ENCODE results near the gene PELI1.

The PELI1 gene

DNA sequence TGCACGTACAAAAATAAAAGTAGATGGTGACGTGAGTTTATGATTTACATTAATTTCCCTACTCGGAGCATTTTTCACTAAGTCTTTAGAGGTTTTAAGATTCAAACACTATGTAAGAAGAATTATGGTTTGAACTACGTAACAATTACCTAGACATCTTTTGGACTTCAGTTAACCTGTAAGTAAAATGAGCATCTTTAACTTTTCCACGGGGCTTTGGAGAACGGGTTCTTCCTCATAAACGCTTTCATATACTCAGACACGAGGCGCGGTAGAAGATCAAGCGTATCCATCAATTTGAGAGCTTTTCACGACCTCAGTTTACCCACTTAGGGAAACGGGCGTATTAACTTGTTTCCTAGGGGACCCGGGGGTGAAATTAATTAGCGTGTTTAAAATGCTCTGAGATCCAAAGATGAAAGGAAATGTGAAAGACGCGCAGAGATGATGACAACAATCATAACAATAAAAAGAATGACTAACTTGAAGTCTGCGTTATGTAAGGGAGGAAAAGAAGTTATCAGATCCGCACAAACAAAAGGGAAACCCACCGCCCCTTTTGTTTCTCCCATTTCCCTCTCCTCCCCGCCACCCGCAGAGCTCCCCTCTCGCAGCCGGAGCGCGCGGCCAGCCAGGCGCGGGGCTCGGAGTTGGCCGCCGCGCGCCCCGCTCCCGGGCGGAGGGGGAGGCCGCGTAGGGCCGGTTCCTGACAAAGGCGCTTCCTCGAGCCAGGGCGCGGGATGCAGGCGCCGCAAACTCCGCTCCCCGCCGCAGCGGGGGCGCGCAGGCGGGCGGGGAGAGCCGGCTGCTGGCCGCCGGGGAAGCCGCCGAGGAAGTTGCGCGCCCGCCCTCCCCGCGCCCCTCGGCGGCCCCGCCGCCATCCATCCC, 807 bp downstream of the PELI1 start (continued):
- TF ChIP-seq, protein P1, sequence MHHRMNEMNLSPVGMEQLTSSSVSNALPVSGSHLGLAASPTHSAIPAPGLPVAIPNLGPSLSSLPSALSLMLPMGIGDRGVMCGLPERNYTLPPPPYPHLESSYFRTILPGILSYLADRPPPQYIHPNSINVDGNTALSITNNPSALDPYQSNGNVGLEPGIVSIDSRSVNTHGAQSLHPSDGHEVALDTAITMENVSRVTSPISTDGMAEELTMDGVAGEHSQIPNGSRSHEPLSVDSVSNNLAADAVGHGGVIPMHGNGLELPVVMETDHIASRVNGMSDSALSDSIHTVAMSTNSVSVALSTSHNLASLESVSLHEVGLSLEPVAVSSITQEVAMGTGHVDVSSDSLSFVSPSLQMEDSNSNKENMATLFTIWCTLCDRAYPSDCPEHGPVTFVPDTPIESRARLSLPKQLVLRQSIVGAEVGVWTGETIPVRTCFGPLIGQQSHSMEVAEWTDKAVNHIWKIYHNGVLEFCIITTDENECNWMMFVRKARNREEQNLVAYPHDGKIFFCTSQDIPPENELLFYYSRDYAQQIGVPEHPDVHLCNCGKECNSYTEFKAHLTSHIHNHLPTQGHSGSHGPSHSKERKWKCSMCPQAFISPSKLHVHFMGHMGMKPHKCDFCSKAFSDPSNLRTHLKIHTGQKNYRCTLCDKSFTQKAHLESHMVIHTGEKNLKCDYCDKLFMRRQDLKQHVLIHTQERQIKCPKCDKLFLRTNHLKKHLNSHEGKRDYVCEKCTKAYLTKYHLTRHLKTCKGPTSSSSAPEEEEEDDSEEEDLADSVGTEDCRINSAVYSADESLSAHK (tag by site-specific recombination; IDR thresholded peaks at IDR 0.05) = no peak
- TF ChIP-seq ZNF24 (tag by site-specific recombination; IDR thresholded peaks at IDR 0.05) = no peak
- TF ChIP-seq ZNF747 (tag by site-specific recombination; IDR thresholded peaks at IDR 0.05) = no peak
- no peak for TF ChIP-seq ZFP37 (tag by site-specific recombination; IDR thresholded peaks at IDR 0.05)
- no peak for TF ChIP-seq ZNF792 (tag by site-specific recombination; IDR thresholded peaks at IDR 0.05)
- TF ChIP-seq ZNF335 (tag by site-specific recombination; conservative IDR thresholded peaks at IDR 0.05) = peak; percentile 33
- TF ChIP-seq, protein P2, sequence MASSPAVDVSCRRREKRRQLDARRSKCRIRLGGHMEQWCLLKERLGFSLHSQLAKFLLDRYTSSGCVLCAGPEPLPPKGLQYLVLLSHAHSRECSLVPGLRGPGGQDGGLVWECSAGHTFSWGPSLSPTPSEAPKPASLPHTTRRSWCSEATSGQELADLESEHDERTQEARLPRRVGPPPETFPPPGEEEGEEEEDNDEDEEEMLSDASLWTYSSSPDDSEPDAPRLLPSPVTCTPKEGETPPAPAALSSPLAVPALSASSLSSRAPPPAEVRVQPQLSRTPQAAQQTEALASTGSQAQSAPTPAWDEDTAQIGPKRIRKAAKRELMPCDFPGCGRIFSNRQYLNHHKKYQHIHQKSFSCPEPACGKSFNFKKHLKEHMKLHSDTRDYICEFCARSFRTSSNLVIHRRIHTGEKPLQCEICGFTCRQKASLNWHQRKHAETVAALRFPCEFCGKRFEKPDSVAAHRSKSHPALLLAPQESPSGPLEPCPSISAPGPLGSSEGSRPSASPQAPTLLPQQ (tag by site-specific recombination; IDR thresholded peaks at IDR 0.05) = no peak
- TF ChIP-seq, protein P3, sequence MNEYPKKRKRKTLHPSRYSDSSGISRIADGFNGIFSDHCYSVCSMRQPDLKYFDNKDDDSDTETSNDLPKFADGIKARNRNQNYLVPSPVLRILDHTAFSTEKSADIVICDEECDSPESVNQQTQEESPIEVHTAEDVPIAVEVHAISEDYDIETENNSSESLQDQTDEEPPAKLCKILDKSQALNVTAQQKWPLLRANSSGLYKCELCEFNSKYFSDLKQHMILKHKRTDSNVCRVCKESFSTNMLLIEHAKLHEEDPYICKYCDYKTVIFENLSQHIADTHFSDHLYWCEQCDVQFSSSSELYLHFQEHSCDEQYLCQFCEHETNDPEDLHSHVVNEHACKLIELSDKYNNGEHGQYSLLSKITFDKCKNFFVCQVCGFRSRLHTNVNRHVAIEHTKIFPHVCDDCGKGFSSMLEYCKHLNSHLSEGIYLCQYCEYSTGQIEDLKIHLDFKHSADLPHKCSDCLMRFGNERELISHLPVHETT (tag by site-specific recombination; IDR thresholded peaks at IDR 0.05) = no peak
- no peak for TF ChIP-seq MZF1 (tag by site-specific recombination; IDR thresholded peaks at IDR 0.05; ENCODE audit: borderline replicate concordance)
- TF ChIP-seq, protein P4, sequence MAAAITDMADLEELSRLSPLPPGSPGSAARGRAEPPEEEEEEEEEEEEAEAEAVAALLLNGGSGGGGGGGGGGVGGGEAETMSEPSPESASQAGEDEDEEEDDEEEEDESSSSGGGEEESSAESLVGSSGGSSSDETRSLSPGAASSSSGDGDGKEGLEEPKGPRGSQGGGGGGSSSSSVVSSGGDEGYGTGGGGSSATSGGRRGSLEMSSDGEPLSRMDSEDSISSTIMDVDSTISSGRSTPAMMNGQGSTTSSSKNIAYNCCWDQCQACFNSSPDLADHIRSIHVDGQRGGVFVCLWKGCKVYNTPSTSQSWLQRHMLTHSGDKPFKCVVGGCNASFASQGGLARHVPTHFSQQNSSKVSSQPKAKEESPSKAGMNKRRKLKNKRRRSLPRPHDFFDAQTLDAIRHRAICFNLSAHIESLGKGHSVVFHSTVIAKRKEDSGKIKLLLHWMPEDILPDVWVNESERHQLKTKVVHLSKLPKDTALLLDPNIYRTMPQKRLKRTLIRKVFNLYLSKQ (tag by site-specific recombination; IDR thresholded peaks at IDR 0.05; ENCODE audit: borderline replicate concordance) = no peak
- TF ChIP-seq ZNF449 (tag by site-specific recombination; IDR thresholded peaks at IDR 0.05) = peak; percentile 76; the same call in 1 of the 2 replicates
- TF ChIP-seq ZNF19 (tag by site-specific recombination; IDR thresholded peaks at IDR 0.05; ENCODE audit: low read depth) = no peak
- TF ChIP-seq MEIS1 (CRISPR knock-in tag; IDR thresholded peaks at IDR 0.05; ENCODE audit: borderline replicate concordance) = no peak
- no peak for TF ChIP-seq KLF7 (tag by site-specific recombination; IDR thresholded peaks at IDR 0.05; ENCODE audit: borderline replicate concordance)
- TF ChIP-seq, protein P5, sequence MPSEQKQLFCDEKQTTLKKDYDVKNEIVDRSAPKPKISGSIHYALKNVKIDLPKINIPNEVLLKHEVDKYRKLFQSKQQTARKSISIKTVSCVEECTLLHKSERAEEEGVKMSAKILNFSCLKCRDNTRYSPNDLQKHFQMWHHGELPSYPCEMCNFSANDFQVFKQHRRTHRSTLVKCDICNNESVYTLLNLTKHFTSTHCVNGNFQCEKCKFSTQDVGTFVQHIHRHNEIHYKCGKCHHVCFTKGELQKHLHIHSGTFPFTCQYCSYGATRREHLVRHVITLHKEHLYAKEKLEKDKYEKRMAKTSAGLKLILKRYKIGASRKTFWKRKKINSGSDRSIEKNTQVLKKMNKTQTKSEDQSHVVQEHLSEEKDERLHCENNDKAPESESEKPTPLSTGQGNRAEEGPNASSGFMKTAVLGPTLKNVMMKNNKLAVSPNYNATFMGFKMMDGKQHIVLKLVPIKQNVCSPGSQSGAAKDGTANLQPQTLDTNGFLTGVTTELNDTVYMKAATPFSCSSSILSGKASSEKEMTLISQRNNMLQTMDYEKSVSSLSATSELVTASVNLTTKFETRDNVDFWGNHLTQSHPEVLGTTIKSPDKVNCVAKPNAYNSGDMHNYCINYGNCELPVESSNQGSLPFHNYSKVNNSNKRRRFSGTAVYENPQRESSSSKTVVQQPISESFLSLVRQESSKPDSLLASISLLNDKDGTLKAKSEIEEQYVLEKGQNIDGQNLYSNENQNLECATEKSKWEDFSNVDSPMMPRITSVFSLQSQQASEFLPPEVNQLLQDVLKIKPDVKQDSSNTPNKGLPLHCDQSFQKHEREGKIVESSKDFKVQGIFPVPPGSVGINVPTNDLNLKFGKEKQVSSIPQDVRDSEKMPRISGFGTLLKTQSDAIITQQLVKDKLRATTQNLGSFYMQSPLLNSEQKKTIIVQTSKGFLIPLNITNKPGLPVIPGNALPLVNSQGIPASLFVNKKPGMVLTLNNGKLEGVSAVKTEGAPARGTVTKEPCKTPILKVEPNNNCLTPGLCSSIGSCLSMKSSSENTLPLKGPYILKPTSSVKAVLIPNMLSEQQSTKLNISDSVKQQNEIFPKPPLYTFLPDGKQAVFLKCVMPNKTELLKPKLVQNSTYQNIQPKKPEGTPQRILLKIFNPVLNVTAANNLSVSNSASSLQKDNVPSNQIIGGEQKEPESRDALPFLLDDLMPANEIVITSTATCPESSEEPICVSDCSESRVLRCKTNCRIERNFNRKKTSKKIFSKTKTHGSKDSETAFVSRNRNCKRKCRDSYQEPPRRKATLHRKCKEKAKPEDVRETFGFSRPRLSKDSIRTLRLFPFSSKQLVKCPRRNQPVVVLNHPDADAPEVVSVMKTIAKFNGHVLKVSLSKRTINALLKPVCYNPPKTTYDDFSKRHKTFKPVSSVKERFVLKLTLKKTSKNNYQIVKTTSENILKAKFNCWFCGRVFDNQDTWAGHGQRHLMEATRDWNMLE (tag by site-specific recombination; conservative IDR thresholded peaks at IDR 0.05; ENCODE audit: low read depth) = no peak
- TF ChIP-seq ZNF221 (tag by site-specific recombination; IDR thresholded peaks at IDR 0.05; ENCODE audit: borderline replicate concordance) = no peak
- TF ChIP-seq KLF8 (tag by site-specific recombination; IDR thresholded peaks at IDR 0.05) = no peak
- no peak for TF ChIP-seq ZNF311 (tag by site-specific recombination; IDR thresholded peaks at IDR 0.05; ENCODE audit: borderline replicate concordance)
- 0 out of 2 replicates have a peak, but pooled peaks have one; percentile 11 for TF ChIP-seq ZNF398 (tag by site-specific recombination; IDR thresholded peaks at IDR 0.05)
- TF ChIP-seq TCF7L2 (IDR thresholded peaks at IDR 0.05; ENCODE audit: borderline replicate concordance, low read depth, low read length) = peak; percentile 78
